ENCODE results near the gene GP1BA.

- no peak for TF ChIP-seq CTCF (conservative IDR thresholded peaks at IDR 0.05 in 1 of 2, IDR thresholded peaks at IDR 0.05 in 1 of 2; ENCODE audit: extremely low read depth in 1 of 2, insufficient read depth in 1 of 2, low read depth in 1 of 2, low read length in 2 of 2)
- no peak for TF ChIP-seq EZH2 (IDR thresholded peaks at IDR 0.05; ENCODE audit: borderline replicate concordance, low read length)
These were observed 679 bp downstream of the GP1BA start for GRCh38 chr17:4932756-4933155.
